GM19238 (cell line): ENCODE results near the gene GBX1.

Source experiments
- DNase-seq: peaks from one replicate; pipeline ENCODE4 v3.0.0; 2011; ENCODE audit warnings: low spot score; ENCODE audit not compliant: insufficient read length

The GBX1 gene

DNA sequence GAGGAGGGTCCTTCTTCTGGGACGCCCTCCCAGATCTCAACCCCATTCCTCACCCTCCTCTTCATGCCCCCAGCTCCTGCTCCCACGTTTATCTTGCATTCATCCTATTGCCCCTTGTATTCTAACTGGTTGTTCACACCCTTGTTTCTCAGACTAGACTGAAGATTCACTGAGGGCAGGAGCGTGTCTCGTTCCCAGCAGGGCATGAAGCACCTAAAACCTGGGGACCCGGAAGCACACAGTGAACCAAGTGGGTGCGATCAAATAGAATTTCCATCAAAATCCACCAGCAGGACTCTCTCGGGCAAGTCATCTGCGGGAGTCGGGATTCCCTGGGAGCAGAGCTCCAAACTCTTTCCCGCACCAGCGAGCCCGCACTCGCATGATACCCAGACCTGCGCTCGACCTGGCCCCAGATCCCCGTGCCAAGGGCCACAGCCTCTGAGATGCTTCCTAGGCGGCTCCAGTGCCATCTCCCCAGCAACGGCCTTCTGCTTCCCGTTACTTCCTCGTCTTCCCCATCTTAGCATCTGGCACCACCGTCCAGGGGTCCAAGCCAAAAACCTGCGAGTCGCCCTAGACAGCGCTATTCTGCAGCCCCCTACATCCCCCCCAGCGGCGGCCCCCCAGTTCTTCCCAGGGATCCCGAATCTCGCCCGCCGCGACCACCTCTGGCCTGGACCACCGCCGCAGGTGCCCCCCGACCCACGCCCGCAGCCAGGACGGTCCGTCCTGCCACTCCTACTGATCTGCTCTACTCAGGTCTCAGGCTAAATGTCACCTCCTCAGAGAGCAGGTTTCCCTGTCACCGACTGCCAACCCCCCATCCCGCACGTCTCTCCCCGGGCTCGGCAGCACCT, 6.1 kb upstream of the GBX1 start:
- no peak for DNase-seq

DNA sequence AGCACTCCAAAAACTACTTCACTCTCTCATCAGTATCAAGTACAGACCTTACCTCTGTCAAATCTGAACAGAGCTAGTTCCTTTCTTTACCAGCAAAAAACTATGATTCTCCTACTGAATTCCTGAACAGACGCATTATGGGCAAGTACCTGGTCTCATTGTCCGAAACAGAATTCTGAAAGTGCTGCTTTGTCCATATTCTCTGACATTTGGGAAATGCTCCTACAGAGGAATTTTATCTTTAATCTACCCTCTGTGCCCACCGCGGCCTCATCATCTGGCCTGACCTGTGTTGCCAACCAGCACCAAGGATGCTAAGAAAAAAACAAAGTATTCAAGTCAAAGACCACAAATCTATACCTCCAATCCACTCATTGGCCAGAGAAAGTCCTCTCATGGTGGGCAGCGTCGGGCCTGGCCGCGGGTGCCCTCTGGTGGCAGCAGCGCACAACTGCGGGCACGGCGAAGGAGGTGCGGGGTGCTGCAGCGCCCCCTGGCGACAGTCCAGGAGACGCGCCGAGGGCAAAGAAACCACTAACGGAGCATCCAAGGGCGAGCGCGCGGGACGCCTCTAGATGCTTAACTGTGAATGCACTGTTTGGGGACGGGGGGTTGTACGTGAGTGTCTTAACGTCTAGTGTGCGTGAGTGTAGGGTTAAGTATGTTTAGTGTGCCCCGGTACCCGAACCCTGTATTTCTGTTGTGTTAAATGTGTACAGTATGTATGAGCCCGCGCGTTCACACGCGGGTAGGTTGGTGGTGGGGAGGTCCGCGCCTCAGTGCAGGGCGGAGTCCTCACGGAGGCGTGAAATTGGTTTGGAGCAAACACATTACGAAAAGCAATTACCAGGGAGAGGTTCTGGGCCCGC, 5.0 kb upstream of the GBX1 start:
- DNase-seq = peak; percentile 81

DNA sequence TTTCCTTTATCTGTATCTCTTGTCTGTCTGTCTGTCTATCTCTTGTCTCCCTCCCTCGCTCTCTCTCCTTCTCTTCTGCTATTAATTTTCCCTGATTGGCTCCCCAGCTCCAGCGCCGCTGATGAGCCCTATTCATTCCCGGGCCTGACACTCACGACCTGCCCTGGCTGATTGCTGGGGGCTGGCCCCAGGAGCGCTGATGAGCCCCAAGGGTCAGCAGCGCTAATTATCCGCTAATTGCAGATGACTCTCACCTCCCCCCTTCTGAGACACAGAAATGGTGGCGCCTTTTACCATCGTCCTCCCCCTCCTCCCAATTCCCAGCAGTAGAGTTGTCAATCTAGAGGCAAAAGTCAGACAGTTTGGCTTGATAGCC, 1.3 kb upstream of the GBX1 start:
- no peak for DNase-seq

DNA sequence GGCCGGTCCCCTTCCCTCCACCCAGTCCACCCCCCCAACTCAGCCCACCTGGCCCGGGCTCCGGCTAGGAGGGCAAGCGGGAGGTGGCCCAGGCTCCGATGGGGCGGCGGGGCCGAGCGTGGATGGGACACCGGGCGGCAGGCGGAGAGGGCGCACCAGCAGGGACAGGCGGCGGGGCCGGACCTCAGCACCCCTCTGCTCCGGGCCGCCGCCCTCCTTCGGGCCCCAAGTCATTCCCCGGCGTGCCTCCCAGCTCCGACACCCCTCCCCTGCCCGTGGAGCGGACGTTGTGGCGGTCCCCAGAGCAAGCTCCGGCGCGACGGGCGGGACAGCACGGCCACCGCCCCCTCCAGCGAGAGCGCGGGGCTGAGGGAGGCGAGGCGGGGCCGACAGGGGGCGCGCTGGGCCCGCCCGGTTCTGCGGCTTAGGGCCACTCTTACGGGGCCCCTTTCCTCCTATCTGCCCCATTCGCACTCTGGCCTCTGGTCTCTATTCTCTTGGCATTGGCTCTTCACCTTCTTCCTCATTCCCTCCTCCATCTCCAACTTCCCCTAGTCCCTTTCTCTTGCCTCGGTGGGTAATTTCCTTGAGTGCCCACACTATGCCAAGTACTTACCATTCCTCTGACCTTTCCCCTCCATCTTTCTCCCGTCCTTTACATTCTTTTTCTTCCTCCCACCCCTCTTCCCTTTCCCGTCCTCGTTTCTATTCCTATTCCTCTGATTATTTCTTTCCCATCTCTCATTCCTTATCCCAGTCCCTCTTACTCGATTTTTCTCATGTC, 701 bp upstream of the GBX1 start:
- peak; percentile 56 for DNase-seq

DNA sequence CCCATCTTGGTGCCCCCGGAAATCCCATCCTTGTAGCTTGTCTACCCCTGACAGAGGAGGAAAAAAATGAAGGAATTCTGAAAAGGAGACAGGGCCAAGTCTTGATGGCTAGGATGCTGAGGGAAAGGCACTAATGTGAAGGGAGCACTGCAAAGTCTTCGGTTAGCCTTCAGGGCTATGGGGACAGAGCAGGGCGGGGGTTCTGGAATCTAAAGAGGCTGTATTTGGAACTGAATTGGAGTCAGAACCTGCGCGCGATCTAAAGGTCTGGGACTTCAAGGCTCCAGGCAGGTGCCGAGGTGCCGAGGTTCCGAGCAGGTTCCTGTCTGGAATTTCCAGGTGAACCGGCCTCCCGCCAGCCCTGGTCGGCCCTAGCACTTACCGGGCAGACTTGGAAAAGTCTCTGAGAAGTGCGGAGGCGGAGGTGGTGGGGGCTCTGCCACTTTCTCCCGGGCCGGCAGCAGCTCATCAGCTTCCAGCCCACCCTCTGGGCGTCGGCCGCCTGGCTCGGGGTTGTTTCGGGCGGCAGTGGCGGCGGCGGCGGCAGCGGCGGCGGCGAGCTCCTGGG, 781 bp downstream of the GBX1 start:
- no peak for DNase-seq

DNA sequence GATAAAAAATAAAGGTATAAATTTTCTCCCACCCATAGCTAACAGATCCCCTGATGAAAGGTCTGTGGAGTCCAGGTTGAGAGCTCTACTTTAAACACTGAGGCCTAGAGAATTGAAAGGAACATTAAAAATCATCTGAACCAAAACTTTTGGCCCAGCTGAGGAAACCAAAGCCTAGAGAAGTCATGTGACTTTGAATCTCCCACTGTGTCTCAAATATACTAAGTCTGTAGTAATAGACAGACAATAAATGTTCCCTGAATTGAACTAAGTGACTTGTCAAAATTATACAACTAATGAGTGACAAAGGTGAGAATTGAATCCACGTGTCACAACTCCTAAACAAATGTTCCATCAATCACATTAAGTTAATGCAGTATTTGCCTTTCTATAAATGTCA, 5.7 kb downstream of the GBX1 start:
- DNase-seq = no peak

DNA sequence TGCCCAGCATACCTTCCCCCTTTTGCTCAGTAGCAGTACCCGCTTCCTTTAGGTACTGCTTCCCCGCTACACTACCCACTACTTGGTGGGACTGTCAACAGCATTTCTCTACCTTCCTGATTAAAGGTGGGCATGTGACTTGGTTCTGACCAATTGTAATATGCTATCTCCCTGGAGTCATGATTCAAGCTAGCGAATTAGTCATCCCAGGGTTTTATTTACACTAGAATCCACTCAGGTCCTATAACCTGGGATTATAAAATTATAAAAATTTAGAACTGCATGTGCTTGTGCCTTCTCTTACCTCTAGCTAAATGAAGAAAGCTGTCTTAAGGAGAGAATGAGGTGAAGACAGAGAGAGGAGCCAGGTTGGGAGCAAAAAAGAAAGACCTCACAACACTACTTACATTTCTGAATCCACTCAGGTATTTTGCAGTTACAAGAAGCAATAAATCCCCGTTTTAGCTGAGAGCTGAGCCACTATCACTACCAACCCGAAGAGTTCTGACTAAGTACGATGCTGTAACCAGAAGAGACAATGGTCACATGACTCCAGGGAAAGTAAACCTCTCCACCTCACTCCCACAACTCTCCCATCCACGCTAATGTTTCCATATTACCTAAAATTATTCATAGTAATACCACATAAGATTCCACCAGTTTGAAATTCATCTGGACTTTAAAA, 9.7 kb downstream of the GBX1 start:
- DNase-seq = no peak

DNA sequence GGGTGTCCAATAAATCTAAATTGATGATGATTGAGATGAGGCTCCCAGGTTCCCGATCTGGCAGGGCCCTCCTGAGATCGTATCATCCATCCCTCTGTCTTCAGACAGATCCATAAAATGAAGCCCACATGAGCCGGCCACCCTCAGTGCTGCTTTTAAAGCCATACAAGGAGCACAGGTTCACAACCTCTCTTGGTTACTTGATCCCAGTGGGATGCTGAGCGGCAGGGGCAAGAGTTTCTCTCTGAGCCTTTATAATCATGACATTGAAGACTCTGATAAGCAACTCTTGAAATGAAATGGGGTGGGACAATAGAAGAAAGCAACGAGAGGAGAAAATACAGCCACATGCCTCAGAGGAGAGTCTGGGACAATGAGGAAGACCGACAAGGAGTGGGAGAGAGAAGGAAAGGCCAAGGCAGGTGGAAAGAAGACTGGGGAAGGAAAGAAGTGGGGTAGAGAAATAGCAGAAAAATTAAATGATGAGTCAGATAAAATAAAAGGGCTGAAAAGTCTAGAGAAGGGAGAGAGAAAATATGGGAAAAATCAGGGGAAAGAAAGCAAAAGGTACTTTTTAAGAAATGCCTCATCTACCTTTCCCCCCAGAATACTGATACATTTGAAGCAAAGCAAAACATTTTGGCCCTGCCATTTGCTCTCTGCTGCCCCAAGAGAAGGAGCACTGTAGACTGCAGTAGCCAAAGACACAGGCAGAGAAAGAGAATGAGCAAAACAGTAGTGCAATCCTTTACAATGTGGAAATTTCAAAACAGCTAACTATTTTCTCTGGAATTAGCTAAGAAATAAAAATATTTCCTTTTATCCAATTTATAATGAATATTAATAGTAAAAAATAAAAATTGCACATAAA, 14.6 kb downstream of the GBX1 start:
- DNase-seq = no peak

DNA sequence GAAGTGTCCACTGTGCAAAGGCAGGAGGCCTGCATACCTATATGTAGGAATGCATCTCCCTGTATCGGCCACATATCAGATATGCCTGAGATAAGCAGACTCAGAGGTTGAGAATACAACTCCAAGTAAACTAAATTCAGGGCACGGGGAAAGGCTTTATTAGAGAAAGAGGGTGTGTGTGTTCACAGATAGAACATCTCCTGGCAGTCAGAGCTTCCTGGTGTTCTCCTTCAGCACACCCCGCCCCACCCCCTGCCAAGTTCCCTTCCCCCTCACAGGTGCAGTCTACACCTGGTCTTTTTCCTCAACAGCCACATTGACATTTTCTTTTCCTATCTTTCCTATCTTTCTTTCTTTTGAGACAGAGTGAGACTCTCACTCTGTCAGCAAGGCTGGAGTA, 17.1 kb downstream of the GBX1 start:
- DNase-seq = no peak

DNA sequence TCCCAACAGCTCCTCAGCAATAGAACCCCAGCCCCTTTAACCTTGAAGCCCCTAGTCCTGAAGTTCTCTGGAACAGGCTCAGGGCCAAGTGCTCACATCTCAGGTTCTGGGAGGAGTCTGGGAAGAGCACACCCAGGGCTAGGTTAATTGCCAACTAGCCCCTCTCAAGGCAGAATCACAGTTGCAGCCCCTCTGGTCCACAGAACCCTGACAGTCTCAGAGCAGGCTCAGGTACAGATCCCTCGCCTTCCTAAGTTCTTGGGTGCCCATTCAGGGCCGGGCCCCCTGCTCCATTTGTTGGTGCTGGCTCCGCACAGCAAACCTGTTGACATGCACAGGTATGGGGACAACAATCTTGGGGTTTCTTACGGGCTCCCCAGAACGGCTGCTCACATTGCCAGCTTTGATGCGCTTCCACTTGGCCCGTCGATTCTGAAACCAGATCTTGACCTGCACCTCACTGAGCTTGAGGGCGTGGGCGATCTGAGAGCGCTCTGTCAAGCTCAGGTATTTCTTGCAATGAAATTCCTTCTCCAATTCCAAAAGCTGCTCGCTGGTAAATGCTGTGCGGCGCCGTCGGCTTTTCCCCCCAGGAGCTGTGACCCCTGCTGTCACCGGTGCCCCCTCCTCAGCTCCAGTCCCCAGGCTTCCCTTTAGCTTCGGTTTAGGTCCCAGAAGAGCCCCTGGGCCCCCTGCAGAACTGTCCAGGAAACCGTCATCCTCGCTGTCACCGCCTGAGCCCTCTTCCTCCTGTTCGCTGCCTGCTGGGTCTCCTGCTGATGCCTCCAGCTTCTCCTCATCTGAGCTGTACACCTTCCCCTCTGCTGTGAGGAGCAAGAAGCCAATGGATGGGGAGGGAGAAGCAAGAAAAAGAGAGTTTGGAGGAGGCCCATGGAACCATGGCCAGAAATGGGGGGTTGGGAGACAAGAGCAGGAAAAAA, 18.9 kb downstream of the GBX1 start:
- DNase-seq = no peak

DNA sequence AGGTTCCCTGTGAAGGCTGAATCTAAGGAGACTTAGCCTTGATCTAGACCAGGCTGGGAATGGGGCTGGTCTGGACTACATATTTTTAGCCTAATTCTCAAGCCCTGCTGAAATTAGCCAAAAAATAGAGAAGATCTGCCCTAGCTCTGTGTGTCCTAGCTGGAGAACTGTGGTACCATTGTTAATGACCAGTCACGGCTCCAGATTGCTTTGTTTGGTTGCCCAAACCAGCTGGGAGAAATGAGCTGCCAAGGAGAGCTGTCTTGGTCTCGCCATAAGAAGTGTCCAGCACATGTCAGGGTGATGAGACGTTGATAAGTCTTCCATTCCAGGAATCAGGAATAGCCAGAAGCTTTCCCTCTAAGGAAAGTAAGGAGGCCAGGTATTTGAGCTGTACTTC, 20.7 kb downstream of the GBX1 start:
- no peak for DNase-seq

DNA sequence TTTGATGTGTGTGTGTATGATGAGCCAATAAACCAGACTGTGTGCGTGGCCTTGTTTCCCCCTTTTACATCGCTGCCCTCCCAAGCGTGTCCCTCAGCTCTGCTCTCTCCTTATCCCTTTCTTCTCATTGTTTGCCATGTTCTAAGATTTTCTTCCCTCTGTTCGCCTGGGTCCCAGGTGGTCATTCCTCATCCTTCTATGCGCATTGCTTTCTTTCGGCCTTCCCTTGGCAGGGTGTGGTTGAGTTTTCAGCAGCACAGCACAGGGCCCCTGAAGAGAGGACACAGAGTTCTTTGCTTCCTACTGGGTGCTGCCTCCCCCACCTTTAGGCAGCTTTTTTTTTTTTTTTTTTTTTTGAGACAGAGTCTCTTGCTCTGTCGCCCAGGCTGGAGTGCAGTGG, 23.1 kb downstream of the GBX1 start:
- DNase-seq = no peak

DNA sequence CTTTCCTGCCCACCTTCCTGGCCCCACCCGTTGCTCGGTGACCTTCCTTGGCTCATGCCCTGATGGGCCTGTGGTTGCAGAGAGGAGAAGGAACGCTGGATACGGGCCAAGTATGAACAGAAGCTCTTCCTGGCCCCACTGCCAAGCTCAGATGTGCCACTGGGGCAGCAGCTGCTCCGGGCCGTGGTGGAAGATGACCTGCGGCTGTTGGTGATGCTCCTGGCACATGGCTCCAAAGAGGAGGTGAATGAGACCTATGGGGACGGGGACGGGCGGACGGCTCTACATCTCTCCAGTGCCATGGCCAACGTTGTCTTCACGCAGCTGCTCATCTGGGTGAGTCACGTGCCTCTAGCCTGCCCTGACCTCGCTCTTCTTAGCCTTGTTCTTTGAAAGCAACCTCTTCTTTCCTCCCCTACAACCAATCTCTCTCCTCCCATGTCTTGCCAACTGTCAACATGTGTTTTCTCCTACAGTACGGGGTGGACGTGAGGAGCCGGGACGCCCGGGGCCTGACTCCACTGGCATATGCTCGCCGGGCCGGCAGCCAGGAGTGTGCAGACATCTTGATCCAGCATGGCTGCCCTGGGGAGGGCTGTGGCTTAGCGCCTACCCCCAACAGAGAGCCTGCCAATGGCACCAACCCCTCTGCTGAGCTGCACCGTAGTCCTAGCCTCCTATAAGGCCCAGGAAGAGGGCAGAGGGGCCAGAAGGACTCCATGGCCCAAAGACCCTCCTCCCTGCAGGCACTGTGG, 24.1 kb downstream of the GBX1 start:
- DNase-seq = no peak

DNA sequence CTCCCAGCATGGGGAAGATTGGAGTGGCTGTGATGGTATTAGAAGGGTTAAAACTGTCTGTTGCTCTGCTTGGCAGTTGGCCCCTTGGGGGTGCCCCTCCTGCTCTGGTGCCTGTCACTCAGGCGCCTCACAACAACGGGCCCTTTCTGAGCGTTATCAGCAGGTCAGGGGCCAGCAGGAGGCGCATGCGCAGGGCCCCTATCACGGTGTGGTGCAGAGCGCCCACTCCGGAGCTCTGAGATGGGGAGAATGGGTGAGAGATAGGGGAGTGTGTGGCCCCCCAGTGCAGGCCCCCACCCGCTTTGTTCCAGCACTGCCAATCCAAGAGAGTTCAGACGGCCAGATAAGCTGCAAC, 24.8 kb downstream of the GBX1 start:
- no peak for DNase-seq

DNA sequence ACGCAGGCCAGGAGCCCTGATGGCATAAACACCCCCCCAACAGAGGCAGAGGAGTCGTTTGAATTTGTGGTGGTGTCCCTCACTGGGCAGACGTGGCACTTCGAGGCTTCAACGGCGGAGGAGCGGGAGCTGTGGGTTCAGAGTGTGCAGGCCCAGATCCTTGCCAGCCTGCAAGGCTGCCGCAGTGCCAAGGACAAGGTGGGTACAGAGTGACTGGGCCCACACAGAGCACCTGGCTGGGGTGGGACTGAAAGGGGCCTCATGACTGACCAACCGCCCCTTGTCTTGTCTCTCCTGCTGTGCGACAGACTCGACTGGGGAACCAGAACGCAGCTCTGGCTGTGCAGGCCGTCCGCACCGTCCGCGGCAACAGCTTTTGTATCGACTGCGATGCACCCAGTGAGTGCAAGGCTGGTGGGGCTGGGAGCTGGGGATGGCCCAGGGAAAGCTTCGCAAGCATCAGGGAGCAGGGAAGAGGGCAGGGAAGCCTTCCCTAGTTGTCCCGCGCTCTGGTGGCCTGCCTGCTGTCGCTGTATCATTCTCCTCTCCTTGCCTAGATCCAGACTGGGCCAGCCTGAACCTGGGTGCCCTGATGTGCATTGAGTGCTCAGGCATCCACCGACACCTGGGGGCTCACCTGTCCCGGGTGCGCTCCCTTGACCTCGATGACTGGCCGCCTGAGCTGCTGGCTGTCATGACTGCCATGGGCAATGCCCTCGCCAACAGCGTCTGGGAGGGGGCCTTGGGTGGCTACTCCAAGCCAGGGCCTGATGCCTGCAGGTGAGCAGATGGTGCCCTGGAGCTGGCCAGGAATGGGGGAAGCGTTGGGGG, 25.4 kb downstream of the GBX1 start:
- DNase-seq = no peak

DNA sequence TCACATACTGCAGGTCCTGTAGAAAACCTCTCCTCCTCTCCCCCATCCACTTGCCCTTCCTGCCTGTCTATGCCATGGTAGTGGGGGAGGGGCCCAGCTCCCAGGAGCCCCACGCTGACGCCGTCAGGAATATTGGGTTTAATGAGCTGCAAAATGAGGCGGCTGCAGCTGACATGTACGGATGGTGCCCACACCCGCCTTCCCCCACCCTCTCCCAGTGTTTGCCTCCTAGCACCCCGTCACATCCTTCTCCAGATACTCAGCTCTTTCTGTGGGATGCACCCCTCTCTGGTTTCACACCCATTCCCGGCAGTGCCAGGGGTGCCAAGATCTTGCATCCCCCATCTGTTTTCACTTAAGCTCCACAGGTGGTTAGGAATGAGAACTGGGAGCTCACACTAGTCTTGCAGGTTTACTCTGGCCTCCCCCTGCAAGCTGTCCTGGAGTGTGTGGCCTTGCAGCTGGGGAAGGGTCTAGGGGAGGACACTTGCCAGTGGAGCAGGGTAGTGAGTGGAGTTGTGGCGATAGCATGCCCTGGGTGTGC, 26.1 kb downstream of the GBX1 start:
- DNase-seq = no peak

DNA sequence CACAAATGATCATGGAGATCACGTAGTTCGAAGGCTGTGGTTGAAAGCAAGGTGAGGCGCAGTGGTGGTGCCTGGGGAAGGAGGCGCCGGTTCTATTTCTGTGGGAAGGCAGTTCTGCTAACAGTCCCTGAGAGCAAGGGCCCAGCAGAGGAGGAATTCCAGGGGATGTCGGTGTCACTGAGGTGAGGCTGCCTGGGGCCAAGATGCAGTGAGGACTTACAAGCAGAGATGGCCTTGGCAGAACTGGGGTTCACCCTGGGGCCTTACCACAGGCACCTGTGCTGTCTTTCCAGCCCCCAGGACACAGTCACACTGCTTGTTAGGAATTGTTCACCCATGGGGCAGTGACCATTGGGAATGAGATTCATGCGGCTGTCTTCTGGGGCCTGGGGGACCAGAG, 26.7 kb downstream of the GBX1 start:
- no peak for DNase-seq
